Kidney glomerular epithelial cell (primary cell): ENCODE results near the gene GP9.
"Not testable (repeated sequence)": the region's sequence is repeated elsewhere in the genome, so short reads cannot be mapped to it uniquely, and the experiment has no call there.

Source experiments
- DNase-seq: peaks from one replicate; lab custom pipeline; 2025; lab: John Stamatoyannopoulos, UW

Gene GP9

GRCh38 chr3:129050556-129051295 is 9.9 kb upstream of the GP9 start:
- DNase-seq: no peak

GRCh38 chr3:129051871-129052340 is 8.7 kb upstream of the GP9 start:
- peak; percentile 65 for DNase-seq

GRCh38 chr3:129052675-129053074 is 7.9 kb upstream of the GP9 start:
- DNase-seq: no peak

- no peak for DNase-seq
Measured at GRCh38 chr3:129054605-129055104, 5.9 kb upstream of the GP9 start.

GRCh38 chr3:129056451-129057173 is 4.0 kb upstream of the GP9 start:
- DNase-seq: no peak

- DNase-seq: no peak
Measured at GRCh38 chr3:129057249-129057648, 3.3 kb upstream of the GP9 start.

- DNase-seq: no peak
Measured at GRCh38 chr3:129058441-129059200, 2.0 kb upstream of the GP9 start.

- DNase-seq: no peak
Measured at GRCh38 chr3:129059311-129059958, 1.1 kb upstream of the GP9 start.

- DNase-seq: no peak
Measured at GRCh38 chr3:129061023-129061887, 676 bp downstream of the GP9 start.

GRCh38 chr3:129061888-129062834 is 1.6 kb downstream of the GP9 start:
- no peak for DNase-seq

GRCh38 chr3:129063091-129063640 is 2.6 kb downstream of the GP9 start:
- no peak for DNase-seq

GRCh38 chr3:129063841-129064482 is 3.4 kb downstream of the GP9 start:
- no peak for DNase-seq

GRCh38 chr3:129065016-129065719 is 4.6 kb downstream of the GP9 start:
- DNase-seq: no peak

- no peak for DNase-seq
Measured at GRCh38 chr3:129065720-129066073, 5.1 kb downstream of the GP9 start.

GRCh38 chr3:129067719-129068118 is 7.1 kb downstream of the GP9 start:
- DNase-seq: not testable (repeated sequence)

- DNase-seq: no peak
Measured at GRCh38 chr3:129068291-129068886, 7.8 kb downstream of the GP9 start.

- not testable (repeated sequence) for DNase-seq
Measured at GRCh38 chr3:129069313-129070085, 8.9 kb downstream of the GP9 start.
